ENCODE measurements around the gene ZBTB7C. TPM values are rescaled to one million over a fixed set of nuclear protein-coding genes. Genes with fewer than 3 reads are reported as not detected.

Gene ZBTB7C
- total RNA-seq, 2 experiments from 2014 or later = not detected

DNA sequence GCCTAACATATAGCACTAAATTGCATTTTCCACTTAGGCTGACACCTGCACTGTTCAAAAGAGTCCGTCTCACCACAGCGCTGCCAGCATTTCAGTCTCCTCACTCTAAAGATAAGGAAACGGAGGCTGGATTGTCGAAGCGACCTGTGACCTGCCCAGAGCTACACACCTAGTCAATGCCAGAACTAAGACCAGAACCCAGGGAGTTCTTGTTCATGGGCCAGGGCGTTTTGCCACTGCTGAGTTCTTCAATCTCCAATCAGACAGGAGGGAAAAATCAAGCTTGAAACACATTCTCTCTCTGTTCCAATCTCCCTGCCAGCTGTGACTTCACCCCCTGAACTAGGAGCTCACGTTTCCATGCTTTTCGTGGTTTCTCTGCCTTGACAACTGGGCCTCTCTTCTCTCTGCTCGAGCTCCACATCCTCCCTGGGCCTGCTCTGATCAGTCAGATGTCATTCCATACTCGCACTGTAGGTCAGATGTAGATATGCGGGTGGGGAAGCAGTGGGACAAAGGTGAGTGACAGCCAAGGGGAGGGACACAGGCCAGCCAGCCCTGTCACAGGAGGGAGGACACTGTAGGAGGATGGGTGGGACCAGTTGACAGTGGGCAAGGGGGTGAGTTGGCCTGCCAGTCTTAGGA, 257.6 kb downstream of the ZBTB7C start:
- TF ChIP-seq EZH2phosphoT487 (IDR thresholded peaks at IDR 0.05; ENCODE audit: borderline replicate concordance, low read depth, low read length) (no peak), CTCF (conservative IDR thresholded peaks at IDR 0.05; ENCODE audit: low read length) (no peak)

DNA sequence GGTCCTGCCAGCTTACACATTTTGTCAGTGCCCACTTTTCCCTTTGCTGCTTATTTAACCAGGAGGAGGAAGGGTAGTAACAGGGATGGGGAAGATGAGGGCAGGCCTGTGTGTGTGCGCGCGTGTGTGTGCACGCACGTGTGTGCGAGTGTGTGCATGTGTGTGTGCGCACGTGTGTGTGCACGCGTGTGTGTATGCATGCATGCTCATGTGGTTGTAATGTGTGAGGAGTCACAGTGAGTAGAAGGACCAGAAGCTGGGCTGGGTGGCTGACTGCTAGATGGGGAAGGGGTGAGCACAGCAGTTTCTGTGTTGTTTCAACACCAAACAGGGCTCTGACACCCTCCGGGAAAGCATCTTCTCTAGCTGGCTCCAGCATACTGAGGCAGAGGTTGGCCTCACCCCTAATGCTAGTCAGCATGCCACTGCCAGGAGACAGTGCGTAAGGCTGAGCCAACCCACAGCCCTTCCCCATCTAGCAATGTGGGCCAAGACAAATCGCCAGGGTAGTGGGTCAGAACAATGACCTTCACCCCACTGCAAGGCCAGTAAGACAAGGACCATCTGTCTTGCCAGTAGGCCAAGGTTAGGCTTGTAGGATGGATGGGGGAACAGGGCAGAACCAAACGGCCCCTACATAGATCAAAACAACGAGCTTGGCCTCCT, 260.0 kb downstream of the ZBTB7C start:
- intact Hi-C loops (cut with micrococcal nuclease; ENCODE audit: unreplicated experiment) = no loop called here
- BruUV-seq (replicated peaks) = no TSS peak
- ChIA-PET CTCF (ENCODE audit: unreplicated experiment) (no interaction called here), POLR2A (no interaction called here)
- H3K79me2 ChIP-seq (ENCODE audit: insufficient read depth, low read depth, low read length) = no peaks in the 10 kb centered on the region
- no peak overlapping the region for H3K4me2 ChIP-seq (ENCODE audit: low read length)
- H3K4me3 ChIP-seq (ENCODE audit: low read depth, low read length, poor library complexity, severe bottlenecking) = no peak overlapping the region
- no peak for DNase-seq (ENCODE audit: low spot score)
- no peaks in the 10 kb centered on the region for H3K9me3 ChIP-seq (ENCODE audit: low read length)
- no peaks in the 10 kb centered on the region for H4K20me1 ChIP-seq (ENCODE audit: insufficient read depth, low read length)
- H3K4me1 ChIP-seq (ENCODE audit: insufficient read depth, low read length, poor library complexity, severe bottlenecking) = no peaks in the 10 kb centered on the region
- no peaks in the 10 kb centered on the region for H3K36me3 ChIP-seq (ENCODE audit: insufficient read depth, low read length)
- TF ChIP-seq EZH2phosphoT487 (IDR thresholded peaks at IDR 0.05; ENCODE audit: borderline replicate concordance, low read depth, low read length) = no peak
- TF ChIP-seq CTCF (conservative IDR thresholded peaks at IDR 0.05; ENCODE audit: low read length) = no peak
- no peaks in the 10 kb centered on the region for H3K9me2 ChIP-seq (ENCODE audit: insufficient read depth, low read length)
- H3K27ac ChIP-seq (ENCODE audit: low read depth, low read length, poor library complexity, severe bottlenecking) = no peak overlapping the region
- H2AFZ ChIP-seq (ENCODE audit: low read length) = no peak overlapping the region

More for the DNA sequence above, 257.6 kb downstream of the ZBTB7C start:
- Histone ChIP-seq H3K79me2 (ENCODE audit: insufficient read depth, low read depth, low read length) (no peaks in the 10 kb centered on the region), H3K4me3 (ENCODE audit: low read depth, low read length, poor library complexity, severe bottlenecking) (no peak overlapping the region), H3K36me3 (ENCODE audit: insufficient read depth, low read length) (no peaks in the 10 kb centered on the region), H4K20me1 (ENCODE audit: insufficient read depth, low read length) (no peaks in the 10 kb centered on the region), H3K4me2 (ENCODE audit: low read length) (no peak overlapping the region), H2AFZ (ENCODE audit: low read length) (no peak overlapping the region), H3K4me1 (ENCODE audit: insufficient read depth, low read length, poor library complexity, severe bottlenecking) (no peaks in the 10 kb centered on the region), H3K9me2 (ENCODE audit: insufficient read depth, low read length) (no peaks in the 10 kb centered on the region), H3K27ac (ENCODE audit: low read depth, low read length, poor library complexity, severe bottlenecking) (no peak overlapping the region), H3K9me3 (ENCODE audit: low read length) (no peaks in the 10 kb centered on the region)
- CTCF ChIA-PET (ENCODE audit: unreplicated experiment) = no interaction called here
- no peak for DNase-seq (ENCODE audit: low spot score)
- no TSS peak for BruUV-seq (replicated peaks)
- POLR2A ChIA-PET = no interaction called here
- intact Hi-C loops (cut with micrococcal nuclease; ENCODE audit: unreplicated experiment) = no loop called here

GRCh38 chr18:48142994-48143393, 266.2 kb downstream of the ZBTB7C start:
- CTCF ChIA-PET (ENCODE audit: unreplicated experiment) = no interaction called here
- TF ChIP-seq CTCF (conservative IDR thresholded peaks at IDR 0.05; ENCODE audit: low read length) (no peak), EZH2phosphoT487 (IDR thresholded peaks at IDR 0.05; ENCODE audit: borderline replicate concordance, low read depth, low read length) (no peak)
- intact Hi-C loops (cut with micrococcal nuclease; ENCODE audit: unreplicated experiment) = no loop called here

More at GRCh38 chr18:48142994-48143393, 266.2 kb downstream of the ZBTB7C start:
- peak; percentile 26 for DNase-seq (ENCODE audit: low spot score)
- POLR2A ChIA-PET = no interaction called here
- Histone ChIP-seq H3K9me2 (ENCODE audit: insufficient read depth, low read length) (no peaks in the 10 kb centered on the region), H3K4me3 (ENCODE audit: low read depth, low read length, poor library complexity, severe bottlenecking) (no peak overlapping the region), H3K4me1 (ENCODE audit: insufficient read depth, low read length, poor library complexity, severe bottlenecking) (peaks cover 7% of the 10 kb centered on the region), H4K20me1 (ENCODE audit: insufficient read depth, low read length) (no peaks in the 10 kb centered on the region), H3K79me2 (ENCODE audit: insufficient read depth, low read depth, low read length) (no peaks in the 10 kb centered on the region), H3K9me3 (ENCODE audit: low read length) (no peaks in the 10 kb centered on the region), H3K4me2 (ENCODE audit: low read length) (no peak overlapping the region), H3K36me3 (ENCODE audit: insufficient read depth, low read length) (no peaks in the 10 kb centered on the region), H3K27ac (ENCODE audit: low read depth, low read length, poor library complexity, severe bottlenecking) (no peak overlapping the region), H2AFZ (ENCODE audit: low read length) (no peak overlapping the region)
- no TSS peak for BruUV-seq (replicated peaks)

Data from OCI-LY7 (cell line).